ENCODE data around the gene FSHR.

Gene FSHR

GRCh38 chr2:49070716-49071115 is 83.6 kb downstream of the FSHR start:
- Mint-ChIP-seq H3K27me3 (ENCODE audit: low read depth) (no peaks in the 10 kb centered on the region), H3K9me3 (no peaks in the 10 kb centered on the region), H3K4me1 (ENCODE audit: low read depth) (no peaks in the 10 kb centered on the region), H3K4me3 (no peak overlapping the region), H3K36me3 (ENCODE audit: low read depth) (no peaks in the 10 kb centered on the region), H3K27ac (no peak overlapping the region)

- Mint-ChIP-seq H3K9me3 (no peaks in the 10 kb centered on the region), H3K36me3 (ENCODE audit: low read depth) (no peaks in the 10 kb centered on the region), H3K4me3 (no peak overlapping the region), H3K27ac (no peak overlapping the region), H3K27me3 (ENCODE audit: low read depth) (no peaks in the 10 kb centered on the region), H3K4me1 (ENCODE audit: low read depth) (no peaks in the 10 kb centered on the region)
Observed at GRCh38 chr2:49069829-49070228, 84.5 kb downstream of the FSHR start.

- H3K36me3 Mint-ChIP-seq (ENCODE audit: low read depth) = no peaks in the 10 kb centered on the region
- H3K27ac Mint-ChIP-seq = no peak overlapping the region
- no peaks in the 10 kb centered on the region for H3K4me1 Mint-ChIP-seq (ENCODE audit: low read depth)
- H3K9me3 Mint-ChIP-seq = no peaks in the 10 kb centered on the region
- no peak overlapping the region for H3K4me3 Mint-ChIP-seq
- no peaks in the 10 kb centered on the region for H3K27me3 Mint-ChIP-seq (ENCODE audit: low read depth)
Observed at GRCh38 chr2:49068613-49069012, 85.7 kb downstream of the FSHR start.

- H3K4me3 Mint-ChIP-seq = no peak overlapping the region
- no peak overlapping the region for H3K27ac Mint-ChIP-seq
- H3K36me3 Mint-ChIP-seq (ENCODE audit: low read depth) = no peaks in the 10 kb centered on the region
- H3K27me3 Mint-ChIP-seq (ENCODE audit: low read depth) = no peaks in the 10 kb centered on the region
- H3K9me3 Mint-ChIP-seq = no peaks in the 10 kb centered on the region
- H3K4me1 Mint-ChIP-seq (ENCODE audit: low read depth) = no peaks in the 10 kb centered on the region
Observed at GRCh38 chr2:49067971-49068370, 86.3 kb downstream of the FSHR start.

- peaks cover 7% of the 10 kb centered on the region for H3K9me3 Mint-ChIP-seq
- H3K27me3 Mint-ChIP-seq (ENCODE audit: low read depth) = no peaks in the 10 kb centered on the region
- no peaks in the 10 kb centered on the region for H3K4me1 Mint-ChIP-seq (ENCODE audit: low read depth)
- no peaks in the 10 kb centered on the region for H3K36me3 Mint-ChIP-seq (ENCODE audit: low read depth)
- no peak overlapping the region for H3K27ac Mint-ChIP-seq
- H3K4me3 Mint-ChIP-seq = no peak overlapping the region
Observed at GRCh38 chr2:49053156-49053555, 101.2 kb downstream of the FSHR start.

- Mint-ChIP-seq H3K4me3 (no peak overlapping the region), H3K27me3 (ENCODE audit: low read depth) (no peaks in the 10 kb centered on the region), H3K36me3 (ENCODE audit: low read depth) (no peaks in the 10 kb centered on the region)
Observed at GRCh38 chr2:49050265-49050664, 104.0 kb downstream of the FSHR start.

GRCh38 chr2:49049161-49049560 is 105.2 kb downstream of the FSHR start:
- H3K4me1 Mint-ChIP-seq (ENCODE audit: low read depth) = no peaks in the 10 kb centered on the region
- no peaks in the 10 kb centered on the region for H3K36me3 Mint-ChIP-seq (ENCODE audit: low read depth)
- H3K4me3 Mint-ChIP-seq = no peak overlapping the region
- no peak overlapping the region for H3K27ac Mint-ChIP-seq
- H3K27me3 Mint-ChIP-seq (ENCODE audit: low read depth) = no peaks in the 10 kb centered on the region
- no peaks in the 10 kb centered on the region for H3K9me3 Mint-ChIP-seq

More at GRCh38 chr2:49050265-49050664, 104.0 kb downstream of the FSHR start:
- Mint-ChIP-seq H3K27ac (no peak overlapping the region), H3K9me3 (no peaks in the 10 kb centered on the region), H3K4me1 (ENCODE audit: low read depth) (no peaks in the 10 kb centered on the region)

GRCh38 chr2:49045083-49045482 is 109.2 kb downstream of the FSHR start:
- Mint-ChIP-seq H3K4me3 (no peak overlapping the region), H3K36me3 (ENCODE audit: low read depth) (no peaks in the 10 kb centered on the region), H3K27ac (no peak overlapping the region), H3K27me3 (ENCODE audit: low read depth) (no peaks in the 10 kb centered on the region), H3K4me1 (ENCODE audit: low read depth) (no peaks in the 10 kb centered on the region), H3K9me3 (no peaks in the 10 kb centered on the region)

GRCh38 chr2:49044350-49045079 is 109.8 kb downstream of the FSHR start:
- Mint-ChIP-seq H3K4me3 (no peak overlapping the region), H3K36me3 (ENCODE audit: low read depth) (no peaks in the 10 kb centered on the region), H3K9me3 (no peaks in the 10 kb centered on the region), H3K4me1 (ENCODE audit: low read depth) (no peaks in the 10 kb centered on the region), H3K27me3 (ENCODE audit: low read depth) (no peaks in the 10 kb centered on the region), H3K27ac (no peak overlapping the region)

- Mint-ChIP-seq H3K36me3 (ENCODE audit: low read depth) (no peaks in the 10 kb centered on the region), H3K4me1 (ENCODE audit: low read depth) (no peaks in the 10 kb centered on the region), H3K27me3 (ENCODE audit: low read depth) (no peaks in the 10 kb centered on the region), H3K4me3 (no peak overlapping the region), H3K27ac (no peak overlapping the region), H3K9me3 (no peaks in the 10 kb centered on the region)
Observed at GRCh38 chr2:49043405-49043982, 110.8 kb downstream of the FSHR start.

- Mint-ChIP-seq H3K27me3 (ENCODE audit: low read depth) (no peaks in the 10 kb centered on the region), H3K9me3 (no peaks in the 10 kb centered on the region)
Observed at GRCh38 chr2:49042488-49042887, 111.8 kb downstream of the FSHR start.

GRCh38 chr2:49041061-49041460 is 113.3 kb downstream of the FSHR start:
- H3K36me3 Mint-ChIP-seq (ENCODE audit: low read depth) = no peaks in the 10 kb centered on the region
- no peaks in the 10 kb centered on the region for H3K27me3 Mint-ChIP-seq (ENCODE audit: low read depth)
- no peaks in the 10 kb centered on the region for H3K4me1 Mint-ChIP-seq (ENCODE audit: low read depth)
- H3K9me3 Mint-ChIP-seq = no peaks in the 10 kb centered on the region
- H3K27ac Mint-ChIP-seq = no peak overlapping the region
- H3K4me3 Mint-ChIP-seq = no peak overlapping the region

More at GRCh38 chr2:49042488-49042887, 111.8 kb downstream of the FSHR start:
- Mint-ChIP-seq H3K27ac (no peak overlapping the region), H3K4me3 (no peak overlapping the region), H3K36me3 (ENCODE audit: low read depth) (no peaks in the 10 kb centered on the region), H3K4me1 (ENCODE audit: low read depth) (no peaks in the 10 kb centered on the region)

GRCh38 chr2:49037197-49037596 is 117.1 kb downstream of the FSHR start:
- H3K4me1 Mint-ChIP-seq (ENCODE audit: low read depth) = no peaks in the 10 kb centered on the region
- no peaks in the 10 kb centered on the region for H3K9me3 Mint-ChIP-seq
- H3K4me3 Mint-ChIP-seq = no peak overlapping the region
- no peak overlapping the region for H3K27ac Mint-ChIP-seq
- no peaks in the 10 kb centered on the region for H3K27me3 Mint-ChIP-seq (ENCODE audit: low read depth)
- no peaks in the 10 kb centered on the region for H3K36me3 Mint-ChIP-seq (ENCODE audit: low read depth)

GRCh38 chr2:49035481-49035880 is 118.8 kb downstream of the FSHR start:
- no peak overlapping the region for H3K27ac Mint-ChIP-seq
- no peaks in the 10 kb centered on the region for H3K9me3 Mint-ChIP-seq
- H3K4me3 Mint-ChIP-seq = no peak overlapping the region
- H3K36me3 Mint-ChIP-seq (ENCODE audit: low read depth) = no peaks in the 10 kb centered on the region
- no peaks in the 10 kb centered on the region for H3K4me1 Mint-ChIP-seq (ENCODE audit: low read depth)
- H3K27me3 Mint-ChIP-seq (ENCODE audit: low read depth) = no peaks in the 10 kb centered on the region

- no peaks in the 10 kb centered on the region for H3K9me3 Mint-ChIP-seq
- no peaks in the 10 kb centered on the region for H3K4me1 Mint-ChIP-seq (ENCODE audit: low read depth)
Observed at GRCh38 chr2:49033394-49034185, 120.7 kb downstream of the FSHR start.

More at GRCh38 chr2:49033394-49034185, 120.7 kb downstream of the FSHR start:
- H3K27ac Mint-ChIP-seq = no peak overlapping the region
- no peaks in the 10 kb centered on the region for H3K36me3 Mint-ChIP-seq (ENCODE audit: low read depth)
- H3K4me3 Mint-ChIP-seq = no peak overlapping the region
- H3K27me3 Mint-ChIP-seq (ENCODE audit: low read depth) = no peaks in the 10 kb centered on the region

Data from T-helper 1 cell treated with Interleukin-12 subunit alpha and Interleukin-12 subunit beta and Interleukin-4 antibody, amounts not matched to agents 30 μg/mL and 1 μg/mL, for 36 hours (primary cell).